ENCODE data around the gene BLOC1S5. TPM values are rescaled to one million over a fixed set of nuclear protein-coding genes. Genes with fewer than 3 reads are reported as not detected.

BLOC1S5 gene
- total and polyA plus RNA-seq, 9 of the 15 experiments (the other 6 are each of a cell fraction or from before 2014, with no cell fraction given) = 8.5 to 41.0 (median 27.7) TPM

DNA sequence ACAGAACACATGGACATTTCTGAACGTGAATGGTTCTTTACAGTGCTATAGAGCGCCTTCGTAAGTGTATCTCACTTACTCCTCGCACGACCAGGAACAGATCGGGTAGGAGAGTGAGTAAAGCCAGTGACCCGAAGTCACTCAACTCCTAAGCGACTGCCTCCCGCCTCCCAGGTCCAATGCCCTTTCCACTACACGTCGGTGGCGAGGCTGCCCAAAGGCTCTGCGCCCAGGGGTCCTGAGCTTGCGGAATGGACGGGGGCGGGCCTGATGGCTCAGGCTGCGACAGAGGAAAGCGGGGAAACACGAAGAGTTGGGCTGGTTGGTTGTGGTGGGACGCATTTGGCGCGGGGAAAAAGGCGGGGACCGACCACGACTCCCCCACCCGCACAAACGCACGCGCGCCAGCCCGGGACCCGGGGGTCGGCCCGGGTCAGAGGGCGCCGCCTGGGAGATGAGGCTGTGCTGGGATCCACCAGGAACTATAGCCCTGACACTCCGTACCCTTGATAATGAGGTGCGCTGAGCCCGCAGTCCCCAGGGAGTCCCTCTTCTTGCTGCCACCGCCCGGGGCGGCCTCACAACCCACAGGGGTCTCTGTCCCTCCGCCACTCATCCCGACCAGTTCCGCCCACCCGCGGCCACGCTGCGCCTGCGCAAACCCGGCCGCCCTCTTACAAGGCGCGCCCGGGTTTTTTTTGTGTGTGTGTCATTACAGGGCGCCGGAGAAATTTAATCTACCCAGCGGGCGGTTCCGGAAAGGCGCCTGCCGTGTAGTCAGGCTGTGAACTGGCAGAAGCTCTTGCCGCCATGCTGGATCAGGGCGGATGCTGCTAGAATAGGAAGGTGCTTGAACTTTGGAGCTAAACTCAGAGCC lies at the start of gene BLOC1S5 (continued):
- peak; percentile 55 for TF ChIP-seq RBM22 (IDR thresholded peaks at IDR 0.05; ENCODE audit: low read depth, low read length, poor library complexity, severe bottlenecking)
- TF ChIP-seq, protein P1, sequence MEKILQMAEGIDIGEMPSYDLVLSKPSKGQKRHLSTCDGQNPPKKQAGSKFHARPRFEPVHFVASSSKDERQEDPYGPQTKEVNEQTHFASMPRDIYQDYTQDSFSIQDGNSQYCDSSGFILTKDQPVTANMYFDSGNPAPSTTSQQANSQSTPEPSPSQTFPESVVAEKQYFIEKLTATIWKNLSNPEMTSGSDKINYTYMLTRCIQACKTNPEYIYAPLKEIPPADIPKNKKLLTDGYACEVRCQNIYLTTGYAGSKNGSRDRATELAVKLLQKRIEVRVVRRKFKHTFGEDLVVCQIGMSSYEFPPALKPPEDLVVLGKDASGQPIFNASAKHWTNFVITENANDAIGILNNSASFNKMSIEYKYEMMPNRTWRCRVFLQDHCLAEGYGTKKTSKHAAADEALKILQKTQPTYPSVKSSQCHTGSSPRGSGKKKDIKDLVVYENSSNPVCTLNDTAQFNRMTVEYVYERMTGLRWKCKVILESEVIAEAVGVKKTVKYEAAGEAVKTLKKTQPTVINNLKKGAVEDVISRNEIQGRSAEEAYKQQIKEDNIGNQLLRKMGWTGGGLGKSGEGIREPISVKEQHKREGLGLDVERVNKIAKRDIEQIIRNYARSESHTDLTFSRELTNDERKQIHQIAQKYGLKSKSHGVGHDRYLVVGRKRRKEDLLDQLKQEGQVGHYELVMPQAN (IDR thresholded peaks at IDR 0.05; ENCODE audit: borderline replicate concordance) = peak; percentile 78
- TF ChIP-seq KLF16 (IDR thresholded peaks at IDR 0.05) = no peak
- TF ChIP-seq L3MBTL2 (IDR thresholded peaks at IDR 0.05) = peak; percentile 46
- TF ChIP-seq ZNF217 (CRISPR knock-in tag; IDR thresholded peaks at IDR 0.05) = no peak
- TF ChIP-seq FOS (IDR thresholded peaks at IDR 0.05; ENCODE audit: extremely low read depth, insufficient read length) = no peak
- no peak for TF ChIP-seq CBX5 (IDR thresholded peaks at IDR 0.05; ENCODE audit: borderline replicate concordance, low read depth)
- no peak for TF ChIP-seq STAG1 (CRISPR knock-in tag; IDR thresholded peaks at IDR 0.05; ENCODE audit: borderline replicate concordance)
- TF ChIP-seq, protein P2, sequence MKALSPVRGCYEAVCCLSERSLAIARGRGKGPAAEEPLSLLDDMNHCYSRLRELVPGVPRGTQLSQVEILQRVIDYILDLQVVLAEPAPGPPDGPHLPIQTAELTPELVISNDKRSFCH (CRISPR knock-in tag; IDR thresholded peaks at IDR 0.05) = no peak
- TF ChIP-seq, protein P2 (tag; IDR thresholded peaks at IDR 0.05) = 0 out of 2 replicates have a peak, but pooled peaks have one; percentile 33
- no peak for TF ChIP-seq BACH1 (tag; IDR thresholded peaks at IDR 0.05)
- TF ChIP-seq CCNT2 (IDR thresholded peaks at IDR 0.05; ENCODE audit: borderline replicate concordance, extremely low read depth, insufficient read length, low read depth, low read length) = peak; percentile 61
- TF ChIP-seq ETV1 (tag; conservative IDR thresholded peaks at IDR 0.05; ENCODE audit: low read depth) = peak; percentile 100
- peak; percentile 50; the same call in 1 of the 2 replicates for TF ChIP-seq CBX1 (IDR thresholded peaks at IDR 0.05; ENCODE audit: low read depth)
- TF ChIP-seq SETDB1 (IDR thresholded peaks at IDR 0.05; ENCODE audit: low read length) = no peak
- TF ChIP-seq E2F6 (IDR thresholded peaks at IDR 0.05; ENCODE audit: borderline replicate concordance in 1 of 2, extremely low read depth in 1 of 2, insufficient read depth in 1 of 2, insufficient read length in 1 of 2, low read depth in 1 of 2, low read length in 1 of 2, poor library complexity in 1 of 2, severe bottlenecking in 1 of 2) = peak; percentile 35 to 66
- 0 out of 2 replicates have a peak, but pooled peaks have one; percentile 44 for TF ChIP-seq SRSF1 (IDR thresholded peaks at IDR 0.05; ENCODE audit: low read depth, low read length)
- TF ChIP-seq, protein P3, sequence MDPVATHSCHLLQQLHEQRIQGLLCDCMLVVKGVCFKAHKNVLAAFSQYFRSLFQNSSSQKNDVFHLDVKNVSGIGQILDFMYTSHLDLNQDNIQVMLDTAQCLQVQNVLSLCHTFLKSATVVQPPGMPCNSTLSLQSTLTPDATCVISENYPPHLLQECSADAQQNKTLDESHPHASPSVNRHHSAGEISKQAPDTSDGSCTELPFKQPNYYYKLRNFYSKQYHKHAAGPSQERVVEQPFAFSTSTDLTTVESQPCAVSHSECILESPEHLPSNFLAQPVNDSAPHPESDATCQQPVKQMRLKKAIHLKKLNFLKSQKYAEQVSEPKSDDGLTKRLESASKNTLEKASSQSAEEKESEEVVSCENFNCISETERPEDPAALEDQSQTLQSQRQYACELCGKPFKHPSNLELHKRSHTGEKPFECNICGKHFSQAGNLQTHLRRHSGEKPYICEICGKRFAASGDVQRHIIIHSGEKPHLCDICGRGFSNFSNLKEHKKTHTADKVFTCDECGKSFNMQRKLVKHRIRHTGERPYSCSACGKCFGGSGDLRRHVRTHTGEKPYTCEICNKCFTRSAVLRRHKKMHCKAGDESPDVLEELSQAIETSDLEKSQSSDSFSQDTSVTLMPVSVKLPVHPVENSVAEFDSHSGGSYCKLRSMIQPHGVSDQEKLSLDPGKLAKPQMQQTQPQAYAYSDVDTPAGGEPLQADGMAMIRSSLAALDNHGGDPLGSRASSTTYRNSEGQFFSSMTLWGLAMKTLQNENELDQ (CRISPR knock-in tag; IDR thresholded peaks at IDR 0.05; ENCODE audit: borderline replicate concordance) = no peak
- TF ChIP-seq FOSL1 (tag; conservative IDR thresholded peaks at IDR 0.05) = peak; percentile 77
- peak; percentile 81 for TF ChIP-seq KDM5B (IDR thresholded peaks at IDR 0.05; ENCODE audit: insufficient replicate concordance, low read depth, low read length)
- 0 out of 2 replicates have a peak, but pooled peaks have one; percentile 25 for TF ChIP-seq ZSCAN32 (CRISPR knock-in tag; IDR thresholded peaks at IDR 0.05)
